ENCODE measurements around the gene CRIP1. TPM values are rescaled to one million over a fixed set of nuclear protein-coding genes. Genes with fewer than 3 reads are reported as not detected.

CRIP1 gene
- total and polyA plus RNA-seq, 8 donors: 71.5 to 281 (median 112) TPM

DNA sequence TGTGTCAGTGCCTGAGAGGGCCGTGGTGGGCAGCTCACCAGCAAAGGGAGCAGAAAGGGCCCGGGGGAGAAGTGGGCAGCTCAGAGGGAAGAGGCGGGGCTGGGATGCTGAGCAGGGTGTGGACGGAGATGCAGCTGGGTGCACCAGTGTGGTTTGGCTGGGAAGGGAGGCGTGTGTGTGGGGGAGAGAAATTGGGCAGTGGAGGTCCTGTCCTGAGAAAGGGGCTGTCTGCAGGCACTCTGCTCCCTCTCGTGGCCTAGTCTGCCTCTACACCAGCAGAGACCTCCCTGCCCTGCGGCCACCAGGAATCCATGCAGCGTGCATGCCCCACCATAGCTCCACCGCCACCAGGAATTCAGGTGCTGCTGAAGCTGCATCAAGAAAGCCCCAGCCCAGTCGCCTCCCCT is 46.1 kb downstream of the CRIP1 start:
- no peak for TF ChIP-seq CTCF (IDR thresholded peaks at IDR 0.05)

DNA sequence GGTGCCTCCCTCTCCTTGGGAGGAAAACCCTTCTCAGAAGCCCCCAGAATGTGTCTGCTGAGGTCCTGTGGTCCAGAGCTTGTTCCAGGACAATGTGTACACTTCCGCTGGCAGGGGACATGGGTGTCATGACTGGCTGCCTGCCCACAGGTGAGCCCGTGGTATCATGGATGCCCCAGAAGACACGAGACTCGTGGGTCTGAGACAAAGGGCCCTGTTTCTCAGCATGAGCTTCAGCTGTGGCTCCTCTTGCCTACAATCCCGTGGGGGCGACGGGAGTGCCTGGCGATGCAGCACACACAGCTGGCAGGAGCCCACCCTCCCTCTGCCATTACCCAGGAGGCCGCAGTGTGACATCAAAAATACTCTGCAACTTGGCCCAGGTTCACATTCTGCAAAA is 46.7 kb downstream of the CRIP1 start:
- H3K36me3 ChIP-seq: no peaks in the 10 kb centered on the region
- H3K27me3 ChIP-seq: peaks cover 11 to 62% of the 10 kb centered on the region in 2 donors
- intact Hi-C loops (cut with DNase I): no loop called here
- TF ChIP-seq CTCF (IDR thresholded peaks at IDR 0.05): no peak
- ATAC-seq (no peak), DNase-seq (no peak)
- peaks cover 0 to 24% of the 10 kb centered on the region in 2 donors for H3K4me1 ChIP-seq
- H3K9me3 ChIP-seq: no peaks in the 10 kb centered on the region
- no peak overlapping the region for H3K27ac ChIP-seq
- no peak overlapping the region for H3K4me3 ChIP-seq

More for the DNA sequence above, 46.1 kb downstream of the CRIP1 start:
- Histone ChIP-seq H3K36me3 (no peaks in the 10 kb centered on the region), H3K9me3 (no peaks in the 10 kb centered on the region), H3K4me1 (peaks cover 3 to 28% of the 10 kb centered on the region in 2 donors), H3K27ac (no peak overlapping the region), H3K27me3 (peaks cover 15 to 62% of the 10 kb centered on the region in 2 donors), H3K4me3 (no peak overlapping the region)
- ATAC-seq: no peak
- DNase-seq: no peak
- intact Hi-C loops (cut with DNase I): no loop called here

DNA sequence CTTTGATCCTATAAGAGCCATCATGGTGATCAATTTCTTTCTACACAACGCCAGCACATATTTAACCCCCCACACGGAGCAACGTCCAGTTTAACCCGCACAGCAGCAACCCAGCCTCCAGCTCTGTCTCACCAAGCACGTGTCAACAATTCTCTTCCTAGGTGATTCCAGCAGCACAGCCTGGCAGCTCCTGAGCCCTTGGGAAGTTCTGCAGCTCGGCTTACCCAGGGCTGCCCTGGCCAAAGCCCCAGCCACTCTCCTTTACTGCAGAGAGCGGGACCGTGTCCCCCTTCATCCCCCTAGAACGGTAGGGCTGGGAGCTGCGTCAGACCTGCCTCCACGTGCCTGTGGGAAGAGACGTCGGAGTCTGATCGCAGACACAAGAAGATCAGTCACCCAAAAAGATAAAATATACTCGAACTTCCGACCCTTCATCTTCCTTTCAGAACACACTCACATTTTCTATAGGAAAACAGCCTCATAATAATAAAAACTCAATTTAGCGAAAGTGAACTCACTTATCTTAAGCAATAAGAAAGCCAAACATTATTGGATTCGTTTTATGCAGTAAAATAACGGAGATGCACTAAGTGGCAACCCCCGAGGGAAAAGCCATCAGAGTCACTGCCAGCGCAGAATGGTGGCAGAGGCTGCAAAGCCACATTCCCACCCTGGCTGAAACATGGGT is 47.3 kb downstream of the CRIP1 start:
- ATAC-seq: no peak
- no peaks in the 10 kb centered on the region for H3K36me3 ChIP-seq
- no peak overlapping the region for H3K4me3 ChIP-seq
- no peak overlapping the region for H3K27ac ChIP-seq
- TF ChIP-seq CTCF (IDR thresholded peaks at IDR 0.05): no peak
- H3K9me3 ChIP-seq: no peaks in the 10 kb centered on the region
- H3K4me1 ChIP-seq: peaks cover 0 to 18% of the 10 kb centered on the region in 2 donors
- H3K27me3 ChIP-seq: peaks cover 7 to 62% of the 10 kb centered on the region in 2 donors
- no peak for DNase-seq
- intact Hi-C loops (cut with DNase I): no loop called here

- ATAC-seq (no peak), DNase-seq (no peak)
Measured at GRCh38 chr14:105534586-105534985, 47.9 kb downstream of the CRIP1 start.

More at GRCh38 chr14:105534586-105534985, 47.9 kb downstream of the CRIP1 start:
- H3K36me3 ChIP-seq: no peaks in the 10 kb centered on the region
- H3K4me3 ChIP-seq: no peak overlapping the region
- intact Hi-C loops (cut with DNase I): no loop called here
- no peak overlapping the region for H3K27ac ChIP-seq
- peaks cover 3 to 60% of the 10 kb centered on the region in 2 donors for H3K27me3 ChIP-seq
- TF ChIP-seq CTCF (IDR thresholded peaks at IDR 0.05): no peak
- H3K4me1 ChIP-seq: peaks cover 0 to 12% of the 10 kb centered on the region in 2 donors
- H3K9me3 ChIP-seq: no peaks in the 10 kb centered on the region

All from left lung (tissue), 10 donors.